SK-N-SH (cell line): Measurements from ENCODE around the gene CD300E. TPM values are rescaled to one million over a fixed set of nuclear protein-coding genes. Genes with fewer than 3 reads are reported as not detected.

Experiments used
- CTCF ChIA-PET: fragments of 300-600, 350-600 bp; formaldehyde crosslinking; extraction: SDS; loops from one replicate; lab custom pipeline; 2021; lab: Yijun Ruan, JAX
- POLR2A ChIA-PET: fragments of 350-600 bp; sonication (Branson Sonifier 250); formaldehyde crosslinking; extraction: SDS; loops from one replicate; lab custom pipeline; 2020; ENCODE audit warnings: antibody characterized with exemption, inconsistent platforms; lab: Yijun Ruan, JAX
- DNase-seq: peaks from one replicate; pipeline ENCODE4 v3.0.0; 2012
- H2AFZ ChIP-seq: fragments of 200-600 bp; sonication (generic); 2 replicates; pipeline ENCODE4 v1.8.1; 2016; ENCODE audit warnings: antibody characterized with exemption, mild to moderate bottlenecking, low read depth
- H3F3A ChIP-seq: fragments of 200-600 bp; sonication (generic); replicated peaks from 2 replicates; pipeline ENCODE3; 2016; ENCODE audit warnings: antibody characterized with exemption, mild to moderate bottlenecking; ENCODE audit not compliant: insufficient read depth
- H3K27ac ChIP-seq, 2 experiments: fragments of 200-500 bp in 1 of 2; fragments of 200-600 bp in 1 of 2; sonication (Bioruptor generic) in 1 of 2; sonication (generic), shearing (Covaris generic) in 1 of 2; 2 replicates each; pipeline versions ENCODE4 v1.5.1 to v1.6.1; 2014 to 2016; ENCODE audit warnings: low read depth in 2 of 2, inconsistent platforms in 1 of 2, low read length in 1 of 2, mild to moderate bottlenecking in 1 of 2, mixed read lengths in 1 of 2
- H3K27me3 ChIP-seq: fragments of 200-600 bp; sonication (generic), shearing (Covaris generic); 2 replicates; pipeline ENCODE4 v1.6.1; 2016; ENCODE audit warnings: mixed run types; ENCODE audit not compliant: insufficient read depth
- H3K36me3 ChIP-seq, 2 experiments: fragments of 200-500 bp in 1 of 2; fragments of 200-600 bp in 1 of 2; sonication (Bioruptor generic) in 1 of 2; sonication (generic) in 1 of 2; replicated peaks in 1 of 2; 2 replicates each; pipeline versions ENCODE3 to v1.5.1; 2014 to 2016; ENCODE audit warnings: low read length in 1 of 2, mild to moderate bottlenecking in 1 of 2; ENCODE audit not compliant: insufficient read depth in 2 of 2, control insufficient read depth in 1 of 2
- H3K4me1 ChIP-seq, 2 experiments: fragments of 200-500 bp in 1 of 2; fragments of 200-600 bp in 1 of 2; sonication (Bioruptor generic) in 1 of 2; sonication (generic), shearing (Covaris generic) in 1 of 2; 2 replicates each; pipeline versions ENCODE4 v1.5.1 to v1.6.1; 2014 to 2016; ENCODE audit warnings: low read depth in 1 of 2, low read length in 1 of 2, mixed run types in 1 of 2; ENCODE audit not compliant: insufficient read depth in 2 of 2, control insufficient read depth in 1 of 2
- H3K4me2 ChIP-seq: fragments of 200-600 bp; sonication (generic), shearing (Covaris generic); 2 replicates; pipeline ENCODE4 v1.6.1; 2017; ENCODE audit warnings: mixed run types
- H3K4me3 ChIP-seq, 2 experiments: fragments of 200-500 bp in 1 of 2; fragments of 200-600 bp in 1 of 2; sonication (Bioruptor generic) in 1 of 2; sonication (generic), shearing (Covaris generic) in 1 of 2; 2 replicates each; pipeline versions ENCODE4 v1.5.1 to v1.8.1; 2014 to 2016; ENCODE audit warnings: low read depth in 2 of 2, inconsistent platforms in 1 of 2, low read length in 1 of 2, mild to moderate bottlenecking in 1 of 2, mixed read lengths in 1 of 2, moderate library complexity in 1 of 2
- H3K79me2 ChIP-seq: fragments of 200-600 bp; sonication (generic); 2 replicates; pipeline ENCODE4 v1.8.1; 2017; ENCODE audit warnings: mild to moderate bottlenecking; ENCODE audit not compliant: insufficient read depth
- H3K9ac ChIP-seq: fragments of 200-600 bp; sonication (generic); 2 replicates; pipeline ENCODE4 v1.6.1; 2017; ENCODE audit warnings: mixed run types
- H3K9me2 ChIP-seq: fragments of 200-600 bp; sonication (generic); 2 replicates; pipeline ENCODE4 v1.6.1; 2017; ENCODE audit warnings: mixed run types
- H3K9me3 ChIP-seq: fragments of 200-600 bp; sonication (generic); 2 replicates; pipeline ENCODE4 v1.6.1; 2017; ENCODE audit warnings: mixed run types, mild to moderate bottlenecking, moderate library complexity
- H4K20me1 ChIP-seq: fragments of 200-600 bp; sonication (generic); 2 replicates; pipeline ENCODE4 v1.6.1; 2017; ENCODE audit warnings: mild to moderate bottlenecking, mixed run types; ENCODE audit not compliant: insufficient read depth
- ELF1 ChIP-seq: IDR thresholded peaks from 2 replicates; pipeline ENCODE4 v1.4.0; 2012
- EP300 ChIP-seq, 2 experiments: IDR thresholded peaks; 2 replicates each; pipeline versions ENCODE4 v1.4.0 to v1.6.1; 2012; ENCODE audit warnings: borderline replicate concordance in 1 of 2, low read depth in 1 of 2, low read length in 1 of 2
- EZH2phosphoT487 ChIP-seq: fragments of 200-600 bp; sonication (generic); IDR thresholded peaks from 2 replicates; pipeline ENCODE4 v1.6.1; 2017; ENCODE audit warnings: low read depth, mixed run types, mild to moderate bottlenecking, antibody characterized with exemption, moderate library complexity, borderline replicate concordance
- FOSL2 ChIP-seq: IDR thresholded peaks from 2 replicates; pipeline ENCODE4 v1.4.0; 2012; ENCODE audit warnings: low read depth, mild to moderate bottlenecking, moderate library complexity, borderline replicate concordance
- FOXJ3 ChIP-seq: sonication (generic); formaldehyde crosslinking; IDR thresholded peaks from 2 replicates; pipeline ENCODE4 v1.5.1; 2020; ENCODE audit warnings: mild to moderate bottlenecking, missing genetic modification reagents
- GABPA ChIP-seq: IDR thresholded peaks from 2 replicates; pipeline ENCODE4 v1.4.0; 2012; ENCODE audit warnings: low read depth, mild to moderate bottlenecking
- IRF3 ChIP-seq: fragments of 150-350 bp; IDR thresholded peaks from 2 replicates; pipeline ENCODE4 v1.6.1; 2016; ENCODE audit warnings: mild to moderate bottlenecking, low read depth, low read length
- JUND ChIP-seq: IDR thresholded peaks from 2 replicates; pipeline ENCODE4 v1.4.0; 2012
- MAX ChIP-seq: IDR thresholded peaks from 2 replicates; pipeline ENCODE4 v1.4.0; 2012; ENCODE audit warnings: low read depth
- MXI1 ChIP-seq: IDR thresholded peaks from 2 replicates; pipeline ENCODE4 v1.6.1; 2012; ENCODE audit warnings: mild to moderate bottlenecking, low read depth, low read length, improper control_type of control experiment
- NFIC ChIP-seq: IDR thresholded peaks from 2 replicates; pipeline ENCODE4 v1.4.0; 2012; ENCODE audit warnings: borderline replicate concordance
- NRF1 ChIP-seq: IDR thresholded peaks from 2 replicates; pipeline ENCODE4 v1.6.1; 2012; ENCODE audit warnings: low read depth, mild to moderate bottlenecking, low read length
- POLR2AphosphoS5 ChIP-seq: IDR thresholded peaks from 2 replicates; pipeline ENCODE4 v1.6.1; 2012; ENCODE audit warnings: low read depth, low read length
- REST ChIP-seq: IDR thresholded peaks from 2 replicates; pipeline ENCODE4 v1.6.1; 2012; ENCODE audit warnings: mild to moderate bottlenecking, low read depth, low read length, moderate library complexity
- RFX5 ChIP-seq: IDR thresholded peaks from 2 replicates; pipeline ENCODE4 v1.6.1; 2012; ENCODE audit warnings: mild to moderate bottlenecking, improper control_type of control experiment, low read length
- SIN3A ChIP-seq: IDR thresholded peaks from 2 replicates; pipeline ENCODE4 v1.6.1; 2012; ENCODE audit warnings: low read depth, mild to moderate bottlenecking, low read length, moderate library complexity, borderline replicate concordance
- USF1 ChIP-seq: IDR thresholded peaks from 2 replicates; pipeline ENCODE4 v1.4.0; 2012; ENCODE audit warnings: low read depth, borderline replicate concordance
- USF2 ChIP-seq: fragments of 150-350 bp; IDR thresholded peaks from 2 replicates; pipeline ENCODE4 v1.6.1; 2017; ENCODE audit warnings: antibody characterized with exemption, low read length, low read depth, borderline replicate concordance
- ZBTB33 ChIP-seq: IDR thresholded peaks from 2 replicates; pipeline ENCODE4 v1.4.0; 2012; ENCODE audit warnings: low read depth, borderline replicate concordance
- WGBS: methylation state at CpG from one replicate; pipeline ENCODE4 v1.1.6; 2017; ENCODE audit warnings: low lambda C conversion rate; 5-methylcytosine and 5-hydroxymethylcytosine counted together
- polyA plus RNA-seq, 3 experiments: library from polyadenylated mRNA; depleted of rRNA; stranded (reverse); fragments of >200 nt; gene quantifications; 2 replicates each; pipeline ENCODE4 v1.2.3, GENCODE V29; 2012

Gene CD300E
- polyA plus RNA-seq, 1 of the 3 experiments (the other 2 are of a cell fraction): not detected

GRCh38 chr17:74573169-74573568 is 50.4 kb downstream of the CD300E start:
- CTCF ChIA-PET: interaction anchor here (0.9 to 8.2 kb wide), 8 partner anchors 7 to 289 kb away, joined by 3 to 72 read pairs (median 4); partner anchors contain the start of genes CD300H and RAB37

More at GRCh38 chr17:74573169-74573568, 50.4 kb downstream of the CD300E start:
- Histone ChIP-seq H3K9me2 (no peaks in the 10 kb centered on the region), H3K9ac (no peak overlapping the region), H2AFZ (no peak overlapping the region), H3K4me2 (no peak overlapping the region), H3K4me3 (no peak overlapping the region), H4K20me1 (no peaks in the 10 kb centered on the region), H3K27ac (no peak overlapping the region), H3K79me2 (no peaks in the 10 kb centered on the region), H3K4me1 (no peaks in the 10 kb centered on the region), H3K9me3 (no peaks in the 10 kb centered on the region), H3F3A (no peaks in the 10 kb centered on the region), H3K27me3 (no peaks in the 10 kb centered on the region), H3K36me3 (no peaks in the 10 kb centered on the region)
- WGBS: 44% methylated on average over 3 of the region's 3 CpGs
- POLR2A ChIA-PET: no interaction called here
- no peak for DNase-seq
- no peak for TF ChIP-seq JUND
- no peak for TF ChIP-seq USF1
- TF ChIP-seq MAX: no peak
- no peak for TF ChIP-seq GABPA
- TF ChIP-seq SIN3A: no peak
- TF ChIP-seq FOXJ3: no peak
- TF ChIP-seq MXI1: no peak
- no peak for TF ChIP-seq POLR2AphosphoS5
- TF ChIP-seq EP300 (IDR thresholded peaks at IDR 0.05; ENCODE audit: borderline replicate concordance in 1 of 2, low read depth in 1 of 2, low read length in 1 of 2): no peak
- TF ChIP-seq IRF3: no peak
- TF ChIP-seq NRF1: no peak
- TF ChIP-seq RFX5: no peak
- no peak for TF ChIP-seq EZH2phosphoT487
- no peak for TF ChIP-seq ELF1
- no peak for TF ChIP-seq REST
- no peak for TF ChIP-seq FOSL2
- TF ChIP-seq NFIC: no peak
- no peak for TF ChIP-seq ZBTB33
- no peak for TF ChIP-seq USF2
